OCI-LY1 (cell line): ENCODE data around the gene STRIP1.

Source experiments
- CTCF ChIP-seq: fragments of 200-600 bp; sonication (generic), shearing (Covaris generic); IDR thresholded peaks from 2 replicates; pipeline ENCODE4 v1.5.1; 2017; ENCODE audit warnings: mild to moderate bottlenecking, antibody characterized with exemption, low read length, moderate library complexity, mixed read lengths
- EZH2 ChIP-seq: fragments of 200-600 bp; sonication (generic), shearing (Covaris generic); IDR thresholded peaks from 2 replicates; pipeline ENCODE4 v1.8.0; 2017; ENCODE audit warnings: borderline replicate concordance, mixed run types, mild to moderate bottlenecking, antibody characterized with exemption, low read length, moderate library complexity, mixed read lengths

GRCh38 chr1:110059133-110059863 is 24.9 kb downstream of the STRIP1 start:
- TF ChIP-seq CTCF = no peak
- TF ChIP-seq EZH2 = no peak
